Activated CD4-positive, alpha-beta T cell treated with anti-CD3 and anti-CD28 coated beads, Interleukin-2, Interleukin-4, amounts not matched to agents 100 ng/mL and 50 ng/mL, durations not matched to agents 16 hours and 8 hours (primary cell): ENCODE results near the gene REXO1.

Experiments
- DNase-seq: peaks from one replicate; pipeline ENCODE4 v3.0.0-alpha.2; 2020; ENCODE audit warnings: low spot score

The REXO1 gene

DNA sequence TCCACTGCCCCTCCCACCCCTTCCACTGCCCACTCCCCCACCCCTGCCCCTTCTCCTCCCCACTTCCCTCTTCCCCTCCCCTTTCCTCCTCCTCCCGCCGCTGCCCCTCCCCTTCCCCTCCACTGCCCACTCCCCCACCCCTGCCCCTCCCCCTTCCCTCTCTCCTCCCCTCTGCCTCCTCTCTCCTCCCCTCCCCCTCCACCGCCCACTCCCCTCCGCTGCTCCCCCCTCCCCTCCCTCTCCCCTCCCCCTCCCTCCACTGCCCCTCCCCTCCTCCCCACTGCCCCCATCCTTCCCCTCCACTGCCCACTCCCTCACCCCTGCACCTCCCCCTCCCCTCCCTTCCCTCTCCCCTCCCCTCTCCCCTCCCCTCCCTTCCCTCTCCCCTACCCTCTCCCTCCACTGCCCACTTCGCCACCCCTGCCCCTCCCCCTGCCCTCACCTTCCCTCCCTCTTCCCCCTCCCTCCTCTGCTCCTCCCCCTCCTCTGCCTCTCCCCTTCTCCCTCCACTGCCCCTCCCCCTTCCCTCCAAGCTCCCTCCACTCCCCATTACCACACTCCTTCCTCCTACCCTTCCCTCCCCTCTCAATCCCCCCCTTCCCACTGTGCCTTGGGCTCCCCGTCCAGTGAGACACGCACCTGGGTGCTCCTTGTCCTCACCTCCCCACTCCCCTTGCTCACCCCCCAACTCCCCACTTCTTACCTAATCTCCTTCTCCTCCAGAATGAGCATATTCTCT, 58.1 kb downstream of the REXO1 start:
- DNase-seq: no peak

DNA sequence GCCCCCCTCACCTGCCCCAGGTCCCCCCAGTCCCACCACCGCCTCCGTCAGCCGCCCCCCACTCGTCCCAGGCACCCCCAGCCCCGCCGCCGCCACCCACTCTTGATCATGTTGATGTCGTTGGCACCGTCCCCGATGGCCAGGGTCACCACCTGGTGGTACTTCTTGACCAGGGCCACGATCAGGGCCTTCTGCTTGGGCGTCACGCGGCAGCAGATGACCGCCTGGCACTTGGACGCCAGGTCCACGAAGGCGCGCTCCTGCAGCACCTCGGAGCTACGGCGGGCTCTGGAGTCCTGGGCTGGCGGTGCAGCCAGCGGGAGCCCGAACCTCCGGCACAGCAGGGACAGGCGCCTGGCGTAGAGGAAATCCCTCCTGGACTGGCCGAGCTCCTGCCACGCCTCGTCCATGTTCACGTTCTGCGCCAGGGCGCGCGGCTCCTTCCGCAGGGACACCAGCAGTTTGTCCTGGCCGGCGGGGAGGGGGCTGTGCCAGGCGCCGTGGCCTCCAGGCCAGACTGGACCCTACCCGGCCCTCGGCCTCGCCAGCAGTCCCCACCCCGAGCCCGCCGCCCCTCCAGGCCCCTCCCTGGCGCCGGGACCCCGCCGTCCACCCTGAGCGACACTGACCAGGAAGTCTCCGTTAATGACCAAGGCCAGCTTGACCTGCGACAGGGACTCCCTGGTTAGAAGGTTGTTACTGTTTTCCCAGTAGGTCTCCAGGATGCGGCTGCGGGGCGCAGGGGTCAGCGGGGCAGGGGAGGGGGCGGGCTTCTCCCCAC, 58.8 kb downstream of the REXO1 start:
- DNase-seq: no peak

DNA sequence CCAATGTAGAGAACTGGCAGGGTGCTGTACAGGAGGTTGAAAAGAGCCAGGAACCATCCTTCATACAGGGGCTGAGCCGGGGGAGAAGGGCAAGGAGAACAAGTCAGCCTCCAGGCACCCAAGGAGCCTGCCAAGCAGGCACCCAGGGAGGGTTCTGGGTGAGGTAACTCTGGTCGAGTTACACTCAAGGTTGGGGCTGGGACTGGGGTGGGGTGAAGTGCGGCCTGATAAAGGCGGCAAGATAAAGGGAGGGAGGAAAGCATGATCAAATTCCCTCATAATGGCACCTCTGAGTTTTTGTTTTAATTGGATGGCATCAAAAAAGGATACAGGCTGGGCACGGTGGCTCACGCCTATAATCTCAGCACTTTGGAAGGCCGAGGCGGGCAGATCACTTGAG, 61.2 kb downstream of the REXO1 start:
- DNase-seq: no peak

DNA sequence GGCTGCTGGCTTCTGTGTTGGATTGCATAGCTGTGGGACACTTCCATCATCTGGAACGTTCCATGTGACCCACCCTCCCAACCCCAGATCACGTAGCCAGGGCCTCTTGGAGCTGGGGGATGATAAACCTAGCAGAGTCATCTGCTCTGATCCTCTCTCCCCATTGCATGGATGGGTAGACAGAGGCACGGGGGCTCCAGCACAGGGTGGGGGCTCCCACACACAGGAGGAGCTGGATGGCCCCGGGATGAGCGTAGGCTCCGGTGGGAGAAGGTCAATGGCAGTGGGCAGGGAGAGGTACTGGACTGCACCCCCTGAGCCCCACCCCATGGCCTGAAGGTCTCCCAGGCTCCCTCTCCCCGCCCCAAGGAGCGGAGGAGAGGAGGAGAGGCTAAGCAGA, 61.6 kb downstream of the REXO1 start:
- DNase-seq: no peak

DNA sequence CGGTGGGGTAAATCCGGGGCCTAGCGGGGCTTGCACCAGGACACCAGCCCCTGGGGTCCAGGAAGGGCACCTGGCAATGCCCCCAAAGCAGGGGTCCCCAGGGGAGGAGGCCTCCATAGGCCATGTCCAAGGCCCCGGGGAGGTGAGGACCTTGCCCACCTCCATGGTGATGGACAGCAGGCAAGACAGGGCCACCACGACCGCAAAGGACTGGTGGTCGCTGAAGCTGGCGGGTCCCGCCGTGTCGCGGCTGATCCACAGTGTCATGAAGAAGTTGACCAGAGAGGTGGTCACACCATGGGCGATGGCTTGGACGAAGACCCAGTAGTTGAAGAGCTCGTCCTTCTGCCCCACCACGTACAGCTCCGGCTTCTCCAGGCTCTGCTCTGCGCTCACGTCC, 63.0 kb downstream of the REXO1 start:
- no peak for DNase-seq

DNA sequence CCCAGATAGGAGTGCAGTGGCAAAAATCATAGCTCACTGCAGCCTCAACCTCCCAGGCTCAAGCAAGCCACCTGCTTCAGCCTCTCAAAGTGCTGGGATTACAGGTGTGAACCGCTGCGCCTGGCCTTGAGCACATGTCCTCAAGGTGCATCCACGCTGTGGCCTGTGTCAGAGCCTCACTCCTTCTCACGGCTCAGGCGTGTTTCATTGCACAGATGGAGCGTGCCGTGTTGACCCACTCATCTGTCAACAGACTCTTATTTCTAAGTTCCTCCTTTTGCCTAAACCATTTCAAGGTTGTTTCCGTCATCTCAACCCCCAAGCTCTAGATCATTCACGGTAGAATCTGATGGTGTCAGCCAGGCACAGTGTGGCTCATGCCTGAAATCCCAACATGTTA, 64.4 kb downstream of the REXO1 start:
- no peak for DNase-seq

DNA sequence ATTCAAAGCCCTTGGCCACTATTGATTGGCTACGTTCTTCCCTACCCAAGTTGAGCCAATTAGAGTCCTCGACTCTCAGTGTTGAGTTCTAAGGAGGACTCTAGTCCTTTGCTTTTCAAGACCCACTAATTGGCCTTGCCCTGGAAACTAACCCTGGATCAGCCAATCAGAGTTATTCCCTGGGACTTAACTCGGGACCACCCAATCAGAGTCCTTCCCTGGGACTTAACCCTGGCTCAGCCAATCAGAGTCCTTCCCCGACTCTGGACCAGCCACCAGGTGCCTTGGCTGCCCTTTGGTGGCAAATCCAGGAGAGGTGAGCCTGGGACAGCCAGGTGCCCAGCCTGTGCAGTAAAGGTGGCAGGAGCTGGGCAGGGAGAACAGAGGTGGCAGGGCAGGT, 64.9 kb downstream of the REXO1 start:
- DNase-seq: no peak

DNA sequence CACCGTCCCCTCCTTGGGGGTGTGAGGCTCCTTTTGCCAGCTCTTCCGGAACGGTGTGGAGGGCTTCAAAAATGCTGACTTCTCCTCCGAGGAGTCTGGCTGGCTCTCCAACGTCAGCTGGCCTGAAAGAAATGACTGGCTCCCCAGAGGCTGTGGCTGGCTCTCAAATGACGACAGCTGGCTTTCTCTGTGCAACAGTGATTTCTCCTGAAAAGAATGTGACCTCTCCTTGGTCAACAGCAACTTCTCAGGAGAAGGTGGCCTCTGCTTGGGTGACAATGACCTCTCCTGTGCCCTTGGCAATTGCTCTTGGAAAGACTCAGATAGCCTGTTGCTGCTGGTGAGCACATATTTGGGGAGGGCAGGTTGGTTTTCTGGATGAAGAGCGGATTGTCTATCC, 65.8 kb downstream of the REXO1 start:
- no peak for DNase-seq

DNA sequence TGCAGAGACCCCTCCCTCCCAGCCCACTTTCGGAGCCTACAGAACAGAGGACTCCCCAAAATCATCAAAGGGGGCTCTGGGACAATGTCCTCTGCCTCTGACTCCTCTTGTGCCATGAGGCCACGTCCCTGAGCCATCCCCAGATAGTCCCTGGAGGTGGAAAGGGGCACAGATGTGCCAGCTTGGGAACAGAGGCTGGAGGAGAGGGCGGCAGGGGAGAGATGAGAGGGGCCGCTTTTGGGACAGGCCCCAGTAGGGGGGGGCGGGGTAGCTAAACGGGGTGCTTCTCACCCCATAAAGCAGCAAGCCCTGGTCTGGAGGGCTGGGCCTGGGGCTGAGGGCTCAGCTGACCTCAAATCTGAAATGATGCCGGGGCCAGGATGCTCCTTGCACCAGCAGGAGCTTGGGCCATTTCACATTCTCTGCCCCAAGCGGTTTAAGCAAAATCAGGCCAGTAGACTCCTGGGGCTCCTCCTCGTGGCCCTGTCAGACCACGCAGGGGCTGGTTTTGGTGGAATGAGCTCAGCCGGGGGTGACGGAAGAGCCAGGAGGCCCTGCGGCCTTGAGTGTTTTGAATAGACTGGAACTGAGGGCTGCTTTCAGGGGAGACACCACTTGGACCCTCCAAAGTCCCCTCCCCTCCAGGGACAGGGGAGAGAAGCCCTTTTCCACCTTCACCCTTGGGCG, 67.9 kb downstream of the REXO1 start:
- no peak for DNase-seq

DNA sequence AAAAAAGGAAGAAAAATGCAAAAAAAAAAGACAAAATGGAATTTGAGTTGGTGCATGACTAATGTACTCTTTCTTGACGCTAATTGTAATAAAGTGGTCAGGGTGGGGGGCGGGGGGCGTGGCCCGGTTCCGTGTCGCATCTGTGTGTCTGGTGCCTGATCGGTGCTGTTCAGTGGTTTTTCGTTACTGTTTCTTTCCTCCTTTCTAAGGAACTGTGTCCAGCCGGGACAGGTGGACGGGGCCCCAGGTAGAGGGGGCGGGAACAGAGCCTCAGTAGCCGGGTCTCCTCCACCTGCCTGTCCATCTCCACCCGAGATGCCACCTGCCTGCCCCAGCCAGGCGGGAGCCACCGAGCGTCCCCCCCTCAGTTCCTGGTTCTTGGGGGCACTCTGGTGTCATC, 68.7 kb downstream of the REXO1 start:
- DNase-seq: no peak

DNA sequence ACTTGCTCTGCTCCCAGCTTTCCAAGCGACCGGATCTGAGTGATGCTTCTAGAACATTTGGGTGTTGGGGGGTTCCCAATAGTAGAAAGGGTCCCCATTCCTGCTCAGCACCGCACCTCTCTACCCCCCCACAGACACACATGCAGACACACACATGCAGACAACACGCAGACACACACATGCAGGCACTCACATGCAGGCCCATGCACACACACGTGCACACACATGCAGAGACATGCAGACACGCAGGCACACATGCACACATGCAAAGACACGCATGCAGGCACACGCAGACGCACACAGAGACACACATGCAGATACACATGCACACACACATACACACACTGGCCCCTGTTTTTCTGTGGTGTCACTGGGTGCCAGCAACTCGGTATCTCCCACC, 71.1 kb downstream of the REXO1 start:
- DNase-seq: no peak

DNA sequence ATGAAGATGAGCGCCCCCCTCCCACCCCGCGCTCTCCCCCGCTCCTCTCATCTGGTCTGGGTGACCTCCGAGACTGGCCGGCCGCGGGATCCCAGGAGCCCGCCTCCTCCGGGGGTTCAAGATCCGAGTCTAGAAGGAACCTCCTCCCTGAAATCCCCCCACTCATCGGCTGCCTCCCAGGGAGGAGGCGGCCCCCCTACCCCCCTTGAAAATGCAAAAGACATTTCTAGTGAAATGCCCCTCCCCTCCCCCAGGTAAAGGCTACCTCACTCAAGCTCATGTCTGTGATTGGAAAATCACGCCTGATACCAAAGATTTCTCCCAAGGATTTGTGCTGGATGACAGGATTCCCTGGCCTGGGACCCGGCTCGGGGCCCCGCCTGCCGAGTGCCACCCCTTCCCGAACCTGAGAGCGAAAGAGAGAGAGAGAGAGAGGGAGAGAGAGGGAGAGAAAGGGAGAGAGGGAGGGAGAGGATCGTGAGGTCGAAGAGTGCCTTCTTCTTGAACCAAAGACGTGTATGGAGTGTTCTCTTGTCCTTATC, 71.6 kb downstream of the REXO1 start:
- no peak for DNase-seq

DNA sequence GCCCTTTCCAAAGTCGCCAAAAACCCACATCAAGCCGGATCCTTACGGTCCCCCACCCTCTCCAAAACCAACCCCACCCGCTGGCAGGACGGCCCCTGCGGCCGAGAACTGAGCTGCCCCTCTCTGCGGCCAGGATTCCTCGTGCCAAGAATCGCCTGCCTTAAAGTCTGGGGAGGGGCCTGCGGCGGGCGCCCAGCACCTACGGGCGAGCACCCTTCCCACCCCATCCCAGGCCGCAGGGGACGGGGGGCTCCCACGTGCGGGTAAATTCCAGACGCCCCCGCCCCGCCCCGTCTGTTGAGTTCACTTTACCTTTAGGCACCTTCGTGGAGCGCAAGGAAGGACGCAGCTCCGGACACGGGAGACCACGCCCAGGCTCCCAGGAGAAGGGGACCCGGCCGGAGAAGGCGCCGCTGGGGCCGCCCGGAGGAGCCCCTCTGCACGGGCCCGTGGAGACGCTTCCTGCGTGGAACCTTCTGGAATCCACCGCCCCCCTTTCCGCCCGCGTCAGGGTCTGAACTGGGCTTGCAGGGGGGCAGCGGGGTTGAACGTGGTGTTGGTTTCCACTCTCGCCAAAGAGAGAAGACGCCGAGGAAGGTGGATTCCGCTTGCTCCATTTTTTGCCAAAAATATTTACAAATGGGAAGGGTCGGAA, 72.2 kb downstream of the REXO1 start:
- DNase-seq: no peak

DNA sequence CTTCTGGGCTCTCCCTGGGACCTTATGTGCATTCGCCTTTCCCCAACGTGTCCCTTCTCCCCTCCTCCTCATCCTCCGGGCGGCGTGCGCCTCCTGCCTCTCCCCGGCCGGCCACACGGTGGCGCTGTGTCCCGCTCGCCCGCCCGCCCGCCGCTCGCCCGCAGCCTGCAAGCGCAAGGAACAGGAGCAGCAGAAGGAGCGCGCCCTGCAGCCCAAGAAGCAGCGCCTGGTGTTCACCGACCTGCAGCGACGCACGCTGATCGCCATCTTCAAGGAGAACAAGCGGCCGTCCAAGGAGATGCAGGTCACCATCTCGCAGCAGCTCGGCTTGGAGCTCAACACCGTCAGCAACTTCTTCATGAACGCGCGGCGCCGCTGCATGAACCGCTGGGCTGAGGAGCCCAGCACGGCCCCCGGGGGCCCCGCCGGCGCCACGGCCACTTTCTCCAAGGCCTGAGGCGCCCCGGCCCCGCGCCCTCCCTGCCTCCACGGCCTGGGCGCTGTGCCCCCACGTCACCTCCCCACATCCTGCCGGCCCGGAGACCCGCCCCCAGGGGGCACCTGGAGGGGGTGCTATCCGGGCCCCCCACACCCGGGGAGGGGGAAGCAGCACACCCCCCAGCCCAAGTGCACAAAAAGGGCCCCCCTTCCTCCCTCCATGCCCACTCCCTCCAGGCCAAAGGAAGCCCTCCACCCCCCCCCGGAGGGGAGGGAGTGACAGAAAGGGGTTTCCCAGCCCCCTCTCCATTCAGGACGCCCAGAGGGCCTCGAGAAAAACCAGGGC, 73.1 kb downstream of the REXO1 start:
- peak; percentile 9 for DNase-seq

DNA sequence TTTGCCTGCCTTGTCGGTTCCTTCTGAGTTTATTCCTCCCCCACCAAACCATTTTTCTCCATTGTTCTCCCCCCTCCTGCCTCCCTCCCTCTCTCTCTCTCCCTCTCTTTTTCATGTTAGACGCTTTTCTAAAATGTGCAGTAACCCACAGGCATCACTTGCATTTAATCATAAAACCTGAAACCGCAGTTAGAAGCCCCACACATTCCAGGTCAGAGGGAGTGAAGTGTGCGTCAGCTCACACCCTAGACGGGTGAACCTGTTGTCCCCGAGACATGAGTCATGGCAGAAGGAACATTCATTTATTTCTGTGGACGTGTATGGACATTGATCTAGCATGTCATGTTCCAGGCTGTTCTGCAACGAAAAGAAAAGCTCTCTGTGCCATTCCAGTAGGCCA, 75.1 kb downstream of the REXO1 start:
- DNase-seq: no peak

DNA sequence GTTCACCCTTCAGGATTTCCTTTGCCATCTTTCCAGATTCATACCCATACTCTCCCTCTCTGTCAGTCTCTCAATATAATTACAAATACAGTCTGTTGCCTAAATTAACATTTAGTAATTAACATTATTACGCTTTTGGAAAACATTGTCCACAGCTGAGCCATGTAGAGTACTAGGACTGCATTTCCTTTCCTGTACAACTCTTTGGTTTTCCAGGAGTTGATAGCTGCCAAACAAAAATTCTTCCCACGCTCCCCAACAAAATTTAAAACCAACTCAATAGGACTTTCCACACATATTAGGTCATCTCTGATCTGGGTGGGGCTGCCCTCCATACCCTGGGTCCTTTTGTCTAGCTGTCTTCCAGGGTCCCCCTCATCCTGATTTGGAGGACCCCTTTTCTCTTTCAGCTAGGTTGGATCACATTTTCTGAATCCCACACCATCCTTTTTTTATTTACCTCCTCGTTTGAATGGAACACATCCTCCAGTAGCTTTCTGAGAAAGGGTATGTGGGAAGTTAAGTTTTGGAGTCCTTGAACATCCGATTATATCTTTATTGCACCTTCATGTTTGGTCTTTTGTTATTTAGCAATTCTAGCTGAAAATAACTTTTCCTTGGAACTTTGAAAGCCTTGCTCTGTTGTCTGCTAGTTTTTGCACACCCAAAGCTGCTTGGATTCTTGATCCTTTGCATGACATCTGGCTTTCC, 77.3 kb downstream of the REXO1 start:
- DNase-seq: no peak

DNA sequence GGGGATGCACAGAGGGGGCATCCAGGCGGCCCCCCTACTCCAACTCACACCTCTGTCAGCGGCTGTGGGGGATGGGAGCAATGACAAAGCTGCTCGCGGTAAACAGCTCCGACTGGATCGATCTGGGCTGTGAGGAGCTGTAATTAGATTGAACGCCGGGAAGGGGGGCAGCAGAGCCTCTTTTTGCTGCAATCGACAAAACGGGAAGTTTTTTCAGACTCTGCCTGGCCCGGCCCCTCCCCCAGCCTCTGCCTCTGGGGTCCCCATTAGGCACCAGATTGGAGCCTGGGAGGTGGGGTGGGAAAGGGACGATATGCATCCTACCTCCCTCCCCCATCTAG, 78.7 kb downstream of the REXO1 start:
- no peak for DNase-seq

DNA sequence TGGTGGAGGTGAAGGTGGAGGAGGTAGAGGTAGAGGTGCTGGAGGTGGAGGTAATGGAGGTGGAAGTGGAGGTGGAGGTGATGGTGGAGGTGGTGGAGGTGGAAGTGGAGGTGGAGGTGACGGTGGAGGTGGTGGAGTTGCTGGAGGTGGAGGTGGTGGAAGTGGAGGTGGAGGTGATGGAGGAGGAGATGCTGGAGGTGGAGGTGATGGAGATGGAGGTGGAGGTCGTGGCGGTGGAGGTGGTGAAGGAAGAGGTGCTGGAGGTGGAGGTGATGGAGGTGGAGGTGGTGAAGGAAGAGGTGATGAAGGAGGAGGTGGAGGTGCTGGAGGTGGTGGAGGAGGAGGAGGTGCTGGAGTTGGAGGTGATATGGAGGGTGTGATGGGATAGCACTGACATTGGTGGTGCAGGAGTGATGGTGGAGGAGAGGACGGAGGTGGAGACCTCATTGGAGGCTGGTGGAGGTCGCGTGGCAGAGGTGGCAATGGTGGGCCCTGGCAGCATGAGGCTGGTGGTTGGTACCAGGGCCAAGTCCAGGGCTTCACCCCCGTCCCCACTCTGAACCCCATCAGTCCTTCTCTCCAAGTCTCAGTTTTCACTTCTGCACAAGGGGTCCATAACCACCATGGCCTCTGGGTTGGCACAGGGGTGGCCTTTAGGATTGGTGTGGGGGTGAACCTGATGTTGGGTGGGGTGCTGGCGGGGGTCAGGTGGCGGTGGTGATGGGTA, 79.2 kb downstream of the REXO1 start:
- no peak for DNase-seq

DNA sequence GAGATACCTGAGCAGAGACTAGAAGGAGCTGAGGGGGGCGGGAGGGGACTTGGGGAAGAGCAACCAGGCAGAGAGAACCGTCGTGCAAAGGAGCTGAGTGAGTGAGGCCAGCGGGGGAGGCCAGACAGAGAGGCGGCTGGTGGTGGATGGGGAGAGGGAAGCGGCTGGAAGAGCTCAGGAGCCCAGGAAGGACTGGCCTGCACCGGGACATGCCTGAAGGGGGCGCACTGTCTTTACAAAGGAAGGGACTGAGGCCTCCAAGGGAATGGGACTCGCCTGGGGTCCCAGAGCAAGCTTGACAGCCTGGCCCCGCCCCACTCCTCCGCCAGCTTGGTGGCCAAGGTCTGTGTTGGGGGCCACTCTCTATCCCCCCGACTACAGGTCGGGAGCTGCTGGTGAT, 80.0 kb downstream of the REXO1 start:
- DNase-seq: no peak

DNA sequence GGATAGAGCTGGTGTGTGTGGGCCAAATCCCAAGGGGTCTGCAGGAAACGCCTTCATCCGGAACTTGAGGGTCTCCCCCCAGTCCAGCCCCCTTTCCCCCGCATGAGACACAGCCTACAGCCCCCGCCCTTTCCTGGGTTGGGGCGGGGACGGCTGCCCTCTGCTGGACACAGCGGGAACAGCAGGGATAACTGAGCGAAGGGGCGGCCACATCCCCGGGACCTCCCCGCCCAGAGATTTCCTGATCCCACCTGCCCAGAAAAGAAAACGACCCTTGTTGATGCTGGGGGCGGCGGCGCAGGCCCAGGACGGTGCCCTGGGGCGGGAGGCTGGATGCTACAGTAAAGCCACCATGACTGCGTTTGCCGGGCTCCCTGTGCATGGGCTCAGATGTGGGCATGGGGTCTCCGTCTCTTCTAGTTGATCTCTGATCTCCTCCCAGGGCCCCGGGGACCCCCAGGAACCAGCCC, 80.8 kb downstream of the REXO1 start:
- DNase-seq: peak; percentile 52
